Activated CD4-positive, alpha-beta T cell treated with anti-CD3 and anti-CD28 coated beads for 4 hours (primary cell): ENCODE data around the gene TMEM30B.

ENCODE experiments used
- DNase-seq, 2 donors: peaks; one replicate each; pipeline ENCODE4 v3.0.0-alpha.2; 2020

The TMEM30B gene

GRCh38 chr14:61229981-61230380, 51.2 kb downstream of the TMEM30B start:
- DNase-seq: no peak

GRCh38 chr14:61229475-61229888, 51.7 kb downstream of the TMEM30B start:
- DNase-seq: no peak

- DNase-seq: no peak
Observed at GRCh38 chr14:61227884-61228591, 53.1 kb downstream of the TMEM30B start.
